ENCODE data around the gene SLC38A6.

SLC38A6 gene

DNA sequence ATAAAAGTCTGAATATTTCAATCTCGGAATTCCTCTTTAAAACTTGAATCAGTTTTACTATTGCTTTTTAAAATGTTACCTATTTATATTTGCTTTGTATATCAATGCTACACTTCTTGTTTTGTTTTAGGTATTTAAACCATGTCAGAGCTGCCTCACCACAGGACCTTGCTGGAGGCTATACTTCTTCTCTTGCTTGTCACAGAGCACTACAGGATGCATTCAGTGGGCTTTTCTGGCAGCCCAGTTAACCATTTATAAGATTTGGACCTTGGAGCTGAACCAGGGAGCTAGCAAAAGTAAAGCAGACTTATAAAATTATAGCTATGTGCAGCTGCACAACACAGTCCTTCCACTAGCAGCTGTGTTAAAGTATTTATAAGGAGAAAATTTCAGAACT, 12.9 kb upstream of the SLC38A6 start:
- CTCF ChIA-PET = no interaction called here
- WGBS (ENCODE audit: insufficient coverage) = no CpG with 5 or more reads among the region's 1 CpG
- no peak for DNase-seq
- no peaks in the 10 kb centered on the region for H3K9me3 ChIP-seq (ENCODE audit: control extremely low read depth in 1 of 5, control insufficient read depth in 4 of 5, insufficient read depth in 2 of 5, low read depth in 1 of 5, low read length in 4 of 5)
- H3K36me3 ChIP-seq (ENCODE audit: control insufficient read depth in 4 of 4, insufficient read depth in 4 of 4, low read length in 3 of 4) = peaks cover 0 to 4% (median under 1%) of the 10 kb centered on the region in 4 experiments
- H3K27ac ChIP-seq (ENCODE audit: insufficient read depth in 1 of 2, low read depth in 1 of 2, low read length in 2 of 2, poor library complexity in 1 of 2, severe bottlenecking in 2 of 2) = no peak overlapping the region
- POLR2A ChIA-PET = no interaction called here
- no peaks in the 10 kb centered on the region for H3K4me1 ChIP-seq (ENCODE audit: control extremely low read depth in 1 of 4, control insufficient read depth in 4 of 4, insufficient read depth in 4 of 4, low read length in 3 of 4)
- H3K27me3 ChIP-seq (replicated peaks in 2 of 5; ENCODE audit: control insufficient read depth in 4 of 5, insufficient read depth in 5 of 5, low read length in 4 of 5) = no peaks in the 10 kb centered on the region
- no peak overlapping the region for H3K4me3 ChIP-seq (ENCODE audit: control insufficient read depth in 1 of 7, extremely low read depth in 1 of 7, insufficient read depth in 4 of 7, low read depth in 2 of 7, low read length in 6 of 7)

DNA sequence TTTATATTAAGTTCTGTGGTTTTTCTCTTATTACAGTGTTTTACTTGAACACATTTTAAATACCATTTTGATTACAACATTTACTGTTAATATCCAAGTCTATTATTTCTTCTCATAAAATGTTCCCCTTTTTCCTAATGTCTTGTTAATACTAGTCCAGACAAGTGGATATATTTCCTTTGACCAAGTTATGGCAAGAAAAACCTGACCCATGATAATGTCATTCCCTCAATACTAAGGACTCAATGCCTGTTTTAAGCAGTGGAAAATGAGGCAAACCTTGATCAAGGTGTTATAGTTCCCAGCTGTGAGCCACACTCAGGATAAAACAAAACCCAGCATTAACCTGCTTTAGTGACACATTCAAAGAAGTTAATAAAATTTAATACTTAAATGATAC, 12.4 kb upstream of the SLC38A6 start:
- H3K27me3 ChIP-seq (replicated peaks in 2 of 5; ENCODE audit: control insufficient read depth in 4 of 5, insufficient read depth in 5 of 5, low read length in 4 of 5) = no peaks in the 10 kb centered on the region
- H3K4me1 ChIP-seq (ENCODE audit: control extremely low read depth in 1 of 4, control insufficient read depth in 4 of 4, insufficient read depth in 4 of 4, low read length in 3 of 4) = no peaks in the 10 kb centered on the region
- H3K9me3 ChIP-seq (ENCODE audit: control extremely low read depth in 1 of 5, control insufficient read depth in 4 of 5, insufficient read depth in 2 of 5, low read depth in 1 of 5, low read length in 4 of 5) = no peaks in the 10 kb centered on the region
- ChIA-PET CTCF (no interaction called here), POLR2A (no interaction called here)
- peaks cover 0 to 10% (median 3%) of the 10 kb centered on the region in 4 experiments for H3K36me3 ChIP-seq (ENCODE audit: control insufficient read depth in 4 of 4, insufficient read depth in 4 of 4, low read length in 3 of 4)
- no peak for DNase-seq
- no peak overlapping the region for H3K4me3 ChIP-seq (ENCODE audit: control insufficient read depth in 1 of 7, extremely low read depth in 1 of 7, insufficient read depth in 4 of 7, low read depth in 2 of 7, low read length in 6 of 7)
- H3K27ac ChIP-seq (ENCODE audit: insufficient read depth in 1 of 2, low read depth in 1 of 2, low read length in 2 of 2, poor library complexity in 1 of 2, severe bottlenecking in 2 of 2) = no peak overlapping the region

DNA sequence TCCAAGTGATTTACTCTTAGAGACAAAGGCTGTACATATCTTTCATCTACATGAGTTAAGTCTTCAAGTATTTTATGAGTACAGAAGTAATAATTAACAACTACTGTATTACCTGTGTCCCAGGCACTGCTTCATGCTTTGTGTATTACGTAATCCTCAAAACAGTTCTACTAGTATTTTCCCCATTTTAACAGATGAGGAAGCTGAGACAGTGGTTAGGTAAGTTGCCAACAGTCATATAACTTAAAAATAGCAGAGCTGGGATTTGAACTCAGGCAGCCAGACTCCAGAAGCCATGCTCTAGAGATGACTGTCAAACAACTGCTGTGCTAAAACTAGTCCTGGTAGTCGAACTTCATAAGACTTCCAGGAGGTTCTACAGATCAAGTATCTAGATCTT, 10.9 kb upstream of the SLC38A6 start:
- Histone ChIP-seq H3K36me3 (ENCODE audit: control insufficient read depth in 4 of 4, insufficient read depth in 4 of 4, low read length in 3 of 4) (peaks cover 3 to 21% (median 8%) of the 10 kb centered on the region in 4 experiments), H3K4me3 (ENCODE audit: control insufficient read depth in 1 of 7, extremely low read depth in 1 of 7, insufficient read depth in 4 of 7, low read depth in 2 of 7, low read length in 6 of 7) (no peak overlapping the region), H3K27ac (ENCODE audit: insufficient read depth in 1 of 2, low read depth in 1 of 2, low read length in 2 of 2, poor library complexity in 1 of 2, severe bottlenecking in 2 of 2) (no peak overlapping the region), H3K27me3 (replicated peaks in 2 of 5; ENCODE audit: control insufficient read depth in 4 of 5, insufficient read depth in 5 of 5, low read length in 4 of 5) (no peaks in the 10 kb centered on the region), H3K9me3 (ENCODE audit: control extremely low read depth in 1 of 5, control insufficient read depth in 4 of 5, insufficient read depth in 2 of 5, low read depth in 1 of 5, low read length in 4 of 5) (no peaks in the 10 kb centered on the region), H3K4me1 (ENCODE audit: control extremely low read depth in 1 of 4, control insufficient read depth in 4 of 4, insufficient read depth in 4 of 4, low read length in 3 of 4) (no peaks in the 10 kb centered on the region)
- WGBS (ENCODE audit: insufficient coverage) = no CpG with 5 or more reads among the region's 2 CpGs
- no peak for DNase-seq
- POLR2A ChIA-PET = no interaction called here
- CTCF ChIA-PET = interaction anchor here (1.2 kb wide), 1 partner anchor 9 kb away, joined by 3 read pairs; no protein-coding TSS in a partner anchor

DNA sequence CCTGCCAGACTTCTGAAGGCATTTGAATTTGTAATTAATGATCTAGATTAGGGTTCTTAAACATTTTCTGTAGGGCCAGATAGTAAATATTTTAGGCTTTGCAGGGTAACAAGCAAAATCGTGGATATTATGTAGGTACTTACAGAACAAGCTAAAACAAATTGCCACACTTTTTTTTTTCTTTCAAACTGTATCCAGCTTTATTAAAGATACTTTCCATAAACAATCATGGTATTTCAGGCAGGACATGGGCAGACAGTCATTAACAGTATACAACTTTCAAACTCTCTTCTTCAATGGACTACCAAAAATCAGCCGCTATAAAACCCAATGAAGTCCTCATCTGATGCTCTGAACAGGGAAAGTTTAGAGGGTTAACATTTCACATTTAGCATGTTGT, 9.8 kb upstream of the SLC38A6 start:
- CTCF ChIA-PET = interaction anchor here (1.2 kb wide), 1 partner anchor 10 kb away, joined by 3 read pairs; no protein-coding TSS in a partner anchor
- POLR2A ChIA-PET = no interaction called here
- WGBS (ENCODE audit: insufficient coverage) = no CpG with 5 or more reads among the region's 2 CpGs
- H3K9me3 ChIP-seq (ENCODE audit: control extremely low read depth in 1 of 5, control insufficient read depth in 4 of 5, insufficient read depth in 2 of 5, low read depth in 1 of 5, low read length in 4 of 5) = no peaks in the 10 kb centered on the region
- H3K4me1 ChIP-seq (ENCODE audit: control extremely low read depth in 1 of 4, control insufficient read depth in 4 of 4, insufficient read depth in 4 of 4, low read length in 3 of 4) = no peaks in the 10 kb centered on the region
- no peaks in the 10 kb centered on the region for H3K27me3 ChIP-seq (replicated peaks in 2 of 5; ENCODE audit: control insufficient read depth in 4 of 5, insufficient read depth in 5 of 5, low read length in 4 of 5)
- peaks cover 3 to 32% (median 13%) of the 10 kb centered on the region in 4 experiments for H3K36me3 ChIP-seq (ENCODE audit: control insufficient read depth in 4 of 4, insufficient read depth in 4 of 4, low read length in 3 of 4)
- no peak for DNase-seq
- H3K27ac ChIP-seq (ENCODE audit: insufficient read depth in 1 of 2, low read depth in 1 of 2, low read length in 2 of 2, poor library complexity in 1 of 2, severe bottlenecking in 2 of 2) = no peak overlapping the region
- no peak overlapping the region for H3K4me3 ChIP-seq (ENCODE audit: control insufficient read depth in 1 of 7, extremely low read depth in 1 of 7, insufficient read depth in 4 of 7, low read depth in 2 of 7, low read length in 6 of 7)

DNA sequence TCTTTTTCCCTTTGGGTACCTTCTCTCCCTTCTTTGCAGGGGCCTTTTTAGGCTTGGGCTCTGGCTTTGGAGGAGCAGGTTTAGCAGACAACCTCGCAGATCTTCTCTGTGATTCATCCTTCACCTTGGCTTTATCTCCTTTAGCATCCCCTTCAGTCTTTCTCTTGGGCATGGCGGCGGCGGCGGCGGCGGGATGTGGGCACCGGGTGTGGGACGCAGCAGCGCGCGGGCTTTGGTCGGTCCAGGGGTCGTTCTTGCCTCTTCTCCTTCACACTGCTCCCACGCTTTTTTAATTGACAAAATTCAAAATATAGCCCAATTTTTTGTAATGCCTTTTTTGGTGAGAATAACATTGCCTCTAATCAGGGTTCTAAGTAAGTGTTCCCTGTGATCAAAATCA, 8.8 kb upstream of the SLC38A6 start:
- no peaks in the 10 kb centered on the region for H3K27me3 ChIP-seq (replicated peaks in 2 of 5; ENCODE audit: control insufficient read depth in 4 of 5, insufficient read depth in 5 of 5, low read length in 4 of 5)
- no peak overlapping the region for H3K4me3 ChIP-seq (ENCODE audit: control insufficient read depth in 1 of 7, extremely low read depth in 1 of 7, insufficient read depth in 4 of 7, low read depth in 2 of 7, low read length in 6 of 7)
- POLR2A ChIA-PET = no interaction called here
- 98% methylated on average over 7 of the region's 15 CpGs for WGBS (ENCODE audit: insufficient coverage)
- no peaks in the 10 kb centered on the region for H3K4me1 ChIP-seq (ENCODE audit: control extremely low read depth in 1 of 4, control insufficient read depth in 4 of 4, insufficient read depth in 4 of 4, low read length in 3 of 4)
- CTCF ChIA-PET = no interaction called here
- DNase-seq = no peak
- no peak overlapping the region for H3K27ac ChIP-seq (ENCODE audit: insufficient read depth in 1 of 2, low read depth in 1 of 2, low read length in 2 of 2, poor library complexity in 1 of 2, severe bottlenecking in 2 of 2)
- no peaks in the 10 kb centered on the region for H3K9me3 ChIP-seq (ENCODE audit: control extremely low read depth in 1 of 5, control insufficient read depth in 4 of 5, insufficient read depth in 2 of 5, low read depth in 1 of 5, low read length in 4 of 5)
- peaks cover 3 to 34% (median 15%) of the 10 kb centered on the region in 4 experiments for H3K36me3 ChIP-seq (ENCODE audit: control insufficient read depth in 4 of 4, insufficient read depth in 4 of 4, low read length in 3 of 4)

DNA sequence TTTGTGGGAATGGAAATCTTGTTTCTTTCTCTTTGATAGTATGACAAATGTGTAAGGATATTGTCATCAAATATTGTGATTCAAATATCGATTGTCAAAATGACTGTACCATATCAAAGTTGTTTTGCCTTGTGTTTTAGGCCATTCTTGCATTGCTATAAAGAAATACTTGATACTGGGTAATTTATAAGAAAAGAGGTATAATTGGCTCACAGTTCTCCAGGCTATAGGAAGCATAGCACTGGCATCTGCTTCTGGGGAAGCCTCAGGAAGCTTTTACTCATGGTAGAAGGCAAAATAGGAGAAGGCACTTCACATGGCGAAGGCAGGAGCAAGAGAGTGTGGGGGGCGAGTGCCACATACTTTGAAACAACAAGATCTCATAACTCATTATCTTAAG, 8.0 kb upstream of the SLC38A6 start:
- CTCF ChIA-PET = no interaction called here
- no peak overlapping the region for H3K27ac ChIP-seq (ENCODE audit: insufficient read depth in 1 of 2, low read depth in 1 of 2, low read length in 2 of 2, poor library complexity in 1 of 2, severe bottlenecking in 2 of 2)
- 100% methylated on average over 3 of the region's 3 CpGs for WGBS (ENCODE audit: insufficient coverage)

DNA sequence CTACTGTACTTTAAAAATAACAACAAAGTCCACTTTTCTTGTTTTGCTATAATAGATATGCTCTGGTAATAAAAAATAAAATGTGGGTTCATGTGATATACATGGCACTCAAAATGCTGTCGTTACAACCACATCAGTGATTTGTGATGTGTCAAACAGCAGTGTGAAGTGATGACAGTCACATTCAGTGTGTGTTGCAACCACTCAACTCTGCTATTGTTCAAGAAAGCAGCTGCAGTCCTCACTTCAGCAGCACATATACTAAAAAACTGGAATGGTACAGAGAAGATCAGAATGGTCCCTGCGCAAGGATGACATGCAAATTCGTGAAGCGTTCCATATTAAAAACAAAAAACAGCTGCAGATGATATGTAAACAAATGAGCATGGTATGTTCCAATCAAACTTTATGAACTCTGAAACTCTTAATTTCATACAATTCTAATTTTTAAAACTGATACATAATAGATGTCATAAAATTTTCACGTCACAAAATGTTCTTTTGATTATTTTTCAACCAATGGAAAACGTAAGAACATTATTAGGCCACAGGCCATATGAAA, 6.9 kb upstream of the SLC38A6 start:
- POLR2A ChIA-PET = interaction anchor here (0.6 kb wide), 1 partner anchor 259 kb away, joined by 3 read pairs; no protein-coding TSS in a partner anchor
- Histone ChIP-seq H3K27ac (ENCODE audit: insufficient read depth in 1 of 2, low read depth in 1 of 2, low read length in 2 of 2, poor library complexity in 1 of 2, severe bottlenecking in 2 of 2) (no peak overlapping the region), H3K9me3 (ENCODE audit: control extremely low read depth in 1 of 5, control insufficient read depth in 4 of 5, insufficient read depth in 2 of 5, low read depth in 1 of 5, low read length in 4 of 5) (no peaks in the 10 kb centered on the region), H3K36me3 (ENCODE audit: control insufficient read depth in 4 of 4, insufficient read depth in 4 of 4, low read length in 3 of 4) (peaks cover 3 to 35% (median 17%) of the 10 kb centered on the region in 4 experiments), H3K4me1 (ENCODE audit: control extremely low read depth in 1 of 4, control insufficient read depth in 4 of 4, insufficient read depth in 4 of 4, low read length in 3 of 4) (no peaks in the 10 kb centered on the region), H3K27me3 (replicated peaks in 2 of 5; ENCODE audit: control insufficient read depth in 4 of 5, insufficient read depth in 5 of 5, low read length in 4 of 5) (no peaks in the 10 kb centered on the region), H3K4me3 (ENCODE audit: control insufficient read depth in 1 of 7, extremely low read depth in 1 of 7, insufficient read depth in 4 of 7, low read depth in 2 of 7, low read length in 6 of 7) (no peak overlapping the region)
- DNase-seq = no peak
- CTCF ChIA-PET = no interaction called here
- 100% methylated on average over 1 of the region's 6 CpGs for WGBS (ENCODE audit: insufficient coverage)

More for the DNA sequence above, 8.0 kb upstream of the SLC38A6 start:
- H3K4me3 ChIP-seq (ENCODE audit: control insufficient read depth in 1 of 7, extremely low read depth in 1 of 7, insufficient read depth in 4 of 7, low read depth in 2 of 7, low read length in 6 of 7) = no peak overlapping the region
- H3K36me3 ChIP-seq (ENCODE audit: control insufficient read depth in 4 of 4, insufficient read depth in 4 of 4, low read length in 3 of 4) = peaks cover 3 to 35% (median 15%) of the 10 kb centered on the region in 4 experiments
- no peaks in the 10 kb centered on the region for H3K9me3 ChIP-seq (ENCODE audit: control extremely low read depth in 1 of 5, control insufficient read depth in 4 of 5, insufficient read depth in 2 of 5, low read depth in 1 of 5, low read length in 4 of 5)
- no peak for DNase-seq
- no peaks in the 10 kb centered on the region for H3K4me1 ChIP-seq (ENCODE audit: control extremely low read depth in 1 of 4, control insufficient read depth in 4 of 4, insufficient read depth in 4 of 4, low read length in 3 of 4)
- POLR2A ChIA-PET = no interaction called here
- no peaks in the 10 kb centered on the region for H3K27me3 ChIP-seq (replicated peaks in 2 of 5; ENCODE audit: control insufficient read depth in 4 of 5, insufficient read depth in 5 of 5, low read length in 4 of 5)

Data from common myeloid progenitor, CD34-positive (primary cell).